Psoas muscle (tissue), 8 donors: ENCODE measurements around the gene CC2D1B. TPM values are rescaled to one million over a fixed set of nuclear protein-coding genes. Genes with fewer than 3 reads are reported as not detected.

Source experiments
- ATAC-seq, 4 donors: fragments of 200-7000 bp; cut with Tn5 transposase; one replicate each; pipeline ENCODE4 v1.9.1; 2020; ENCODE audit warnings: moderate library complexity in 3 of 4, mild to moderate bottlenecking in 2 of 4
- DNase-seq, 2 donors: peaks; one replicate each; pipeline ENCODE4 v3.0.0-alpha.2; 2020
- H3K27ac ChIP-seq: fragments of 200-600 bp; one replicate; pipeline ENCODE4 v1.8.0; 2022
- H3K27me3 ChIP-seq, 3 donors: fragments of 200-600 bp in 1 of 3; one replicate each; pipeline versions ENCODE4 v1.6.1 to v1.8.0; 2013 to 2022; ENCODE audit warnings: low read length in 2 of 3, mild to moderate bottlenecking in 2 of 3, moderate library complexity in 1 of 3; ENCODE audit not compliant: insufficient read depth in 3 of 3
- H3K36me3 ChIP-seq, 2 donors: fragments of 200-600 bp in 1 of 2; one replicate each; pipeline versions ENCODE4 v1.6.1 to v1.8.0; 2013 to 2022; ENCODE audit warnings: low read depth in 1 of 2, mild to moderate bottlenecking in 1 of 2, moderate library complexity in 1 of 2; ENCODE audit not compliant: insufficient read depth in 1 of 2
- H3K4me1 ChIP-seq: fragments of 200-600 bp; one replicate; pipeline ENCODE4 v1.8.0; 2022
- H3K4me3 ChIP-seq: fragments of 200-600 bp; one replicate; pipeline ENCODE4 v1.8.0; 2022; ENCODE audit warnings: mild to moderate bottlenecking
- H3K9me3 ChIP-seq: fragments of 200-600 bp; one replicate; pipeline ENCODE4 v1.8.0; 2022
- WGBS, 3 donors: extraction: QIAGEN DNeasy Blood & Tissue Kit; methylation state at CpG; one replicate each; pipeline versions ENCODE4 v1.1.6 to v1.1.7; 2013; 5-methylcytosine and 5-hydroxymethylcytosine counted together
- intact Hi-C, 2 donors: fragments of 100-400 bp; cut with DNase I; formaldehyde crosslinking; loops; one replicate each; pipeline versions ENCODE4 v1.11.0 to v1.14.2; 2022
- polyA plus RNA-seq, 3 donors: library from polyadenylated mRNA; stranded (reverse); fragments of 200-250 nt; gene quantifications; one replicate each; pipeline ENCODE4 v1.2.3, GENCODE V29; 2013
- total RNA-seq, 4 donors: library from RNA; stranded (reverse); fragmentation: NEBNext Ultra II Directional in 2 of 4; extraction: Animal tissue kit (Norgen Biotek cat#: 25700) in 2 of 4; gene quantifications; one replicate each; pipeline versions ENCODE4 v1.2.1 to v1.2.4, GENCODE V29; 2021 to 2023
- TF ChIP-seq, protein P1 (sequence below): fragments of 200-600 bp; IDR thresholded peaks from one replicate; pipeline ENCODE4 v1.8.0; 2022; ENCODE audit warnings: antibody characterized with exemption
- donor health status: healthy with polysubstance abuse.
- donor health status: DM: no; HTN: no; CAD: no; lungs with moderate emphysema.
- donor health status: Bipolar disorder and iron deficiency.
- donor health status: healthy.
- donor health status: DM: yes; HTN: yes; CAD: no.
- donor health status: DM: no; HTN: no; CAD: no.
- donor health status: DM: no; HTN: no; CAD: no.
- donor health status: DM: yes; HTN: yes; CAD: no.

Gene CC2D1B
- total and polyA plus RNA-seq, 7 donors = 21.9 to 47.8 (median 31.7) TPM

DNA sequence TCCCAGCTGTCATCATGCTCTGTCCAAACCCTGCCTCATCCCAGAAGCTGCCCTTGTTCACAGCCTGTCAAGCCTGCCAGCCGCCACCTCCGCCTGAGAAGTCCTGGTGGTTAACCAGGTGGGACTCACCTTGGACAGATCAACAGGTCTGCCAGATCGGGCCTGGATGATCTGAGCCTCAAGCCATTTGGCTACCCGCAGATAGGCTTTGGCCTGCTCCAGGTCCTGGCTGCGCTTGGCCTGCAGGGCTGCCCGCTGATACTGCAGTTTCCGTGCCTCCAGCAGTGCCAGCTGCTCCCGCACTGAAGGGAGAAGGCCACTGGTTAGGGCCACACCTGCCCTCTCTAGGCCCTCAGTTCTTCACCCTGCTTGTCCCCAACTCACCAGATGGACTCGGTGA, 8.6 kb downstream of the CC2D1B start:
- Histone ChIP-seq H3K36me3 (peaks cover 14 to 100% of the 10 kb centered on the region in 2 donors), H3K27me3 (no peaks in the 10 kb centered on the region), H3K4me1 (no peaks in the 10 kb centered on the region), H3K27ac (no peak overlapping the region), H3K9me3 (no peaks in the 10 kb centered on the region), H3K4me3 (no peak overlapping the region)
- whole genome bisulfite sequencing, 3 donors = 93 to 97% (median 95%) methylated on average over 9 of the region's 9 CpGs
- TF ChIP-seq, protein P1, sequence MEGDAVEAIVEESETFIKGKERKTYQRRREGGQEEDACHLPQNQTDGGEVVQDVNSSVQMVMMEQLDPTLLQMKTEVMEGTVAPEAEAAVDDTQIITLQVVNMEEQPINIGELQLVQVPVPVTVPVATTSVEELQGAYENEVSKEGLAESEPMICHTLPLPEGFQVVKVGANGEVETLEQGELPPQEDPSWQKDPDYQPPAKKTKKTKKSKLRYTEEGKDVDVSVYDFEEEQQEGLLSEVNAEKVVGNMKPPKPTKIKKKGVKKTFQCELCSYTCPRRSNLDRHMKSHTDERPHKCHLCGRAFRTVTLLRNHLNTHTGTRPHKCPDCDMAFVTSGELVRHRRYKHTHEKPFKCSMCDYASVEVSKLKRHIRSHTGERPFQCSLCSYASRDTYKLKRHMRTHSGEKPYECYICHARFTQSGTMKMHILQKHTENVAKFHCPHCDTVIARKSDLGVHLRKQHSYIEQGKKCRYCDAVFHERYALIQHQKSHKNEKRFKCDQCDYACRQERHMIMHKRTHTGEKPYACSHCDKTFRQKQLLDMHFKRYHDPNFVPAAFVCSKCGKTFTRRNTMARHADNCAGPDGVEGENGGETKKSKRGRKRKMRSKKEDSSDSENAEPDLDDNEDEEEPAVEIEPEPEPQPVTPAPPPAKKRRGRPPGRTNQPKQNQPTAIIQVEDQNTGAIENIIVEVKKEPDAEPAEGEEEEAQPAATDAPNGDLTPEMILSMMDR = no peak
- DNase-seq (no peak), ATAC-seq (no peak)
- intact Hi-C loops = no loop called here

DNA sequence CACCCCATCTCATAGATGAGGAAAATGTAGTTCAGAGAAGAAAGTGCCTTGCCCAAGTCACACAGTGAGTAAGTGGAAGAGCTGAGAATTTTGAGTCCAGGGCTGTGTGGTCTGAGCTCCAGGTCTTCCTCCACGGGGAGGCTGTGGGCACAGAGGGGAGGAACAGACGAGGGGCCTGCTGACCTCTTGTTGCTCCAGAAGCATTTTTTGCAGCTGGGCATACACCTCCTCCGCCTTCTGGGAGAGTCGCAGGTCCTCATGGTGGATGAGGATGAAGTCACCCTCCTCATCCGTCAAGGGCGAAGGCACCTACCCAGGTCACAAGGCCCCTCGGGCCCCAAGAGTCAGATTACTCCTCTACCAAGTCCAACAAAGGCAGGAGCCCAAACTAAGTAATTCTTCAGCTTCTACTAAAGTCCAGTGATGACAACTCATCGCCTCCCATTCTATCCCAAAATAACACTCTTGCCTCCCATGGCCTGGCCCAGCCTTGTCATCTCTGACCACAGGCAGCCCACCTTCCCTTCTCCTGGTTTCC, 9.1 kb downstream of the CC2D1B start:
- no peaks in the 10 kb centered on the region for H3K9me3 ChIP-seq
- no peaks in the 10 kb centered on the region for H3K4me1 ChIP-seq
- H3K27ac ChIP-seq = no peak overlapping the region
- no peaks in the 10 kb centered on the region for H3K27me3 ChIP-seq
- H3K4me3 ChIP-seq = no peak overlapping the region
- DNase-seq (no peak), ATAC-seq (no peak)
- peaks cover 14 to 100% of the 10 kb centered on the region in 2 donors for H3K36me3 ChIP-seq
- intact Hi-C loops = no loop called here
- TF ChIP-seq, protein P1 = no peak
- WGBS, 3 donors = 85 to 96% (median 92%) methylated on average over 8 of the region's 8 CpGs

DNA sequence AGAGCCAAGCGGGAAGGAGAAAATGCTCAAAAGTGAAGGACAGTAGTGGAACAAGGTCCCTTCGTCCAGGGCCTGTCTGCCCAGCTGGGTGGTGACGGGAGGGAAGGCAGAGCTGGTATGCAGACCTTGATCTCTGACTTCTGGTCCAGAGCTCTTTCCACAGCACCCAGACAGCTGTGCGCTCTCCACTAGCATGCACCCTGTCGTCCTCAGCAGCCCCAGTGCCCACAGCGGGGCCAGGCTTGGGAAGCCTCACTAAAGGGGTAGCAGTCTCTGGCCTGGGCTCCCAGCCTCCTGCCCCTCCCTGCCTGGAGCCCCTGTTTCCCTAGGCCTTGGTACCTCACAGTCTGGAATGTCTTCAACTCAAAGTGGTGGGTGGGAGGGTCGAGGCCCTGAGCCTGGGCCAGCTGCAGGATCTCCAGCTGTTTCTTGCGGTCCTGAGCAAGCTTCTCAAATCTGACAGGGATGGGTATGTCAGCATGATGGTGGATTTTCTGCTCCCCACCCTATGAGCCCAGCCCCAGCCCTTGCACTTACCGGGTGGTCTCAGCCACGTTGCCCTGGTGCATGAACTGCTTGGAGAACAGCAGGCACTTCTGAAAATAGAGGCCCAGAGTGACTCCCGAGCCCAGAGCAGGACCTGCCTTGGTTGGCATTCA, 10.0 kb downstream of the CC2D1B start:
- intact Hi-C loops = no loop called here
- H3K36me3 ChIP-seq = peaks cover 14 to 100% of the 10 kb centered on the region in 2 donors
- no peak for ATAC-seq
- H3K27me3 ChIP-seq = no peaks in the 10 kb centered on the region
- H3K4me1 ChIP-seq = no peaks in the 10 kb centered on the region
- DNase-seq = no peak
- TF ChIP-seq, protein P1 = no peak
- H3K4me3 ChIP-seq = no peak overlapping the region
- no peak overlapping the region for H3K27ac ChIP-seq
- no peaks in the 10 kb centered on the region for H3K9me3 ChIP-seq
- WGBS, 3 donors = 77 to 89% (median 80%) methylated on average over 11 of the region's 11 CpGs

DNA sequence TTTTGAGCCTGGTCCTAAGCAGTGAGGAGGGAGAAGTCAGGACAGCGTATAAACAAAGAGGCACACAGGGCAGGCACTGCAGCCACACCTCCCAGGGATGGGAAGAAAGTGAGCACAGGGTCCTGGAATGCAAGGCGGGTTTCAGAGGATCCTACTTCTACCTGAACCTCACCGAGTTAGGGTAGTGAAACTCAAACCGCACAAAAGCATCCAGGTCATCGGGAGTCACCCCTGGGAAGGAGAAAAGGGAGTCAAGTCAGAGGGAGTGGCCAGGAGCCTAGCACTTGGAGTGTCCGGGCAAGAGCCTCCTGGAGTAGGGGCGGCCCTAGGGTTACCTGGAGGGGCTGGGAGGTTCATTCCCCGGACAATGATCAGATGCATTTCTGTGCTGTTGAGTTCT, 10.6 kb downstream of the CC2D1B start:
- Histone ChIP-seq H3K27ac (no peak overlapping the region), H3K27me3 (no peaks in the 10 kb centered on the region)

More for the DNA sequence above, 10.6 kb downstream of the CC2D1B start:
- no peak overlapping the region for H3K4me3 ChIP-seq
- TF ChIP-seq, protein P1 = no peak
- DNase-seq (no peak), ATAC-seq (no peak)
- no peaks in the 10 kb centered on the region for H3K9me3 ChIP-seq
- WGBS, 3 donors = 91 to 95% (median 92%) methylated on average over 8 of the region's 8 CpGs
- H3K4me1 ChIP-seq = no peaks in the 10 kb centered on the region
- H3K36me3 ChIP-seq = peaks cover 16 to 100% of the 10 kb centered on the region in 2 donors
- intact Hi-C loops = no loop called here
